ENCODE measurements around the gene RTN1.

DNA sequence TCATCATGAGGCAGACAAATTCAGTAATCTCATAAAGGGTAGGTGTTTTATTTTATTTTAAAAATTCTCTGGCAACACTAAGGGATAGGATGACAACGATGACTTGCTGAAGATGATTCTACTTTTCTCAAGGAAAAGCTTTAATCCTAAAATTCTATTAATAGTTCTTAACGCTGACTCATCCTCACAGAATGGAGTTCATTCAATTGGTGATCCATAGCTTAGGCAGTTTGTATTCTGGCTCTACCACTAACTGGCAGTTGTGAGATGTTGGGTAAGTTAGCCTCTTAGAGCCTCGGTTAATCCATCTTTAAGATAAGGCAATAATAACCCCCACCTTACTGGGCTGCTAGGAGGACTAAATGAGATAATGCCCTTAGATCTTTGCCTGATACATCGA lies 116.3 kb downstream of the RTN1 start:
- TF ChIP-seq, protein P1, sequence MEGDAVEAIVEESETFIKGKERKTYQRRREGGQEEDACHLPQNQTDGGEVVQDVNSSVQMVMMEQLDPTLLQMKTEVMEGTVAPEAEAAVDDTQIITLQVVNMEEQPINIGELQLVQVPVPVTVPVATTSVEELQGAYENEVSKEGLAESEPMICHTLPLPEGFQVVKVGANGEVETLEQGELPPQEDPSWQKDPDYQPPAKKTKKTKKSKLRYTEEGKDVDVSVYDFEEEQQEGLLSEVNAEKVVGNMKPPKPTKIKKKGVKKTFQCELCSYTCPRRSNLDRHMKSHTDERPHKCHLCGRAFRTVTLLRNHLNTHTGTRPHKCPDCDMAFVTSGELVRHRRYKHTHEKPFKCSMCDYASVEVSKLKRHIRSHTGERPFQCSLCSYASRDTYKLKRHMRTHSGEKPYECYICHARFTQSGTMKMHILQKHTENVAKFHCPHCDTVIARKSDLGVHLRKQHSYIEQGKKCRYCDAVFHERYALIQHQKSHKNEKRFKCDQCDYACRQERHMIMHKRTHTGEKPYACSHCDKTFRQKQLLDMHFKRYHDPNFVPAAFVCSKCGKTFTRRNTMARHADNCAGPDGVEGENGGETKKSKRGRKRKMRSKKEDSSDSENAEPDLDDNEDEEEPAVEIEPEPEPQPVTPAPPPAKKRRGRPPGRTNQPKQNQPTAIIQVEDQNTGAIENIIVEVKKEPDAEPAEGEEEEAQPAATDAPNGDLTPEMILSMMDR (IDR thresholded peaks at IDR 0.05): no peak
- TF ChIP-seq POLR2A (IDR thresholded peaks at IDR 0.05; ENCODE audit: low read depth) (no peak), EP300 (IDR thresholded peaks at IDR 0.05) (no peak)
